Mesodermal cell (in vitro differentiated cells): Measurements from ENCODE around the gene RHOF. TPM values are rescaled to one million over a fixed set of nuclear protein-coding genes. Genes with fewer than 3 reads are reported as not detected.

Source experiments
- H3K27ac ChIP-seq: 2 replicates; pipeline ENCODE4 v1.7.0; 2013; ENCODE audit warnings: mild to moderate bottlenecking, low read depth, low read length, moderate library complexity; ENCODE audit not compliant: severe bottlenecking
- H3K36me3 ChIP-seq: 2 replicates; pipeline ENCODE4 v1.7.1; 2013; ENCODE audit warnings: mild to moderate bottlenecking, low read length, moderate library complexity; ENCODE audit not compliant: control insufficient read depth, insufficient read depth
- H3K4me1 ChIP-seq: one replicate; pipeline ENCODE4 v1.7.1; 2013; ENCODE audit warnings: mild to moderate bottlenecking, low read length; ENCODE audit not compliant: insufficient read depth, control insufficient read depth, poor library complexity, severe bottlenecking
- H3K4me3 ChIP-seq: 2 replicates; pipeline ENCODE4 v1.7.0; 2013; ENCODE audit warnings: low read length, control low read depth, mild to moderate bottlenecking; ENCODE audit not compliant: insufficient read depth, poor library complexity, severe bottlenecking; ENCODE audit errors: extremely low read depth
- H3K9me3 ChIP-seq: 2 replicates; pipeline ENCODE4 v1.7.1; 2013; ENCODE audit warnings: mild to moderate bottlenecking, low read length, moderate library complexity; ENCODE audit not compliant: control insufficient read depth
- WGBS, 2 experiments: methylation state at CpG; one replicate each; pipeline ENCODE4 v1.1.5; 2013; ENCODE audit warnings: missing lambda C conversion rate in 2 of 2; ENCODE audit not compliant: insufficient coverage in 2 of 2; 5-methylcytosine and 5-hydroxymethylcytosine counted together
- polyA plus RNA-seq, 2 experiments: library from polyadenylated mRNA; stranded (reverse); fragments of 50-300 nt; gene quantifications; one replicate each; pipeline ENCODE4 v1.2.3, GENCODE V29; 2013

RHOF gene, protein sequence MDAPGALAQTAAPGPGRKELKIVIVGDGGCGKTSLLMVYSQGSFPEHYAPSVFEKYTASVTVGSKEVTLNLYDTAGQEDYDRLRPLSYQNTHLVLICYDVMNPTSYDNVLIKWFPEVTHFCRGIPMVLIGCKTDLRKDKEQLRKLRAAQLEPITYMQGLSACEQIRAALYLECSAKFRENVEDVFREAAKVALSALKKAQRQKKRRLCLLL
- polyA plus RNA-seq (2013, experiment 1 of 2), result 21.6 TPM
- 20.1 TPM for polyA plus RNA-seq (2013, experiment 2 of 2)

DNA sequence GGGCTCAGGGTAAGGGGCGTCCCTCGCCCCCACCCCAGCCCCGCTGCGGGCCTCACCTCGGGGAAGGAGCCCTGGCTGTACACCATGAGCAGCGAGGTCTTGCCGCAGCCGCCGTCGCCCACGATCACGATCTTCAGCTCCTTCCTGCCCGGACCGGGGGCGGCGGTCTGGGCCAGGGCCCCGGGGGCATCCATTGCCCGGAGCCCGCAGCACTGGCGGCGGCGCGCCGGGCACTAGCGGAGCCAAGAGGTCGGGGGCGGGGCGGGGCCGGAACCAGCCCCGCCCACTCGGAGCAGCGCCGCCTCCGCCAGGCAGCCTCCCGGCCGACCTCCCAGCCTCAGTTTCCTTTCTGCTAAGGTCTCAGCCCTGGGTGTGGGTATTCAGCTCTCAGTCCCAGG is at the start of gene RHOF:
TSS of gene RHOF (minus strand) at position 249 of the 398 bp plus-strand sequence. CDS start at position 194, 55 bp downstream.
- 0 to 1% methylated on average over 33 of the region's 36 CpGs for WGBS, 2 experiments
- H3K4me3 ChIP-seq, result peak within 1 kb of the TSS; percentile 58
- peak within 1 kb of the TSS; percentile 80 for H3K27ac ChIP-seq

DNA sequence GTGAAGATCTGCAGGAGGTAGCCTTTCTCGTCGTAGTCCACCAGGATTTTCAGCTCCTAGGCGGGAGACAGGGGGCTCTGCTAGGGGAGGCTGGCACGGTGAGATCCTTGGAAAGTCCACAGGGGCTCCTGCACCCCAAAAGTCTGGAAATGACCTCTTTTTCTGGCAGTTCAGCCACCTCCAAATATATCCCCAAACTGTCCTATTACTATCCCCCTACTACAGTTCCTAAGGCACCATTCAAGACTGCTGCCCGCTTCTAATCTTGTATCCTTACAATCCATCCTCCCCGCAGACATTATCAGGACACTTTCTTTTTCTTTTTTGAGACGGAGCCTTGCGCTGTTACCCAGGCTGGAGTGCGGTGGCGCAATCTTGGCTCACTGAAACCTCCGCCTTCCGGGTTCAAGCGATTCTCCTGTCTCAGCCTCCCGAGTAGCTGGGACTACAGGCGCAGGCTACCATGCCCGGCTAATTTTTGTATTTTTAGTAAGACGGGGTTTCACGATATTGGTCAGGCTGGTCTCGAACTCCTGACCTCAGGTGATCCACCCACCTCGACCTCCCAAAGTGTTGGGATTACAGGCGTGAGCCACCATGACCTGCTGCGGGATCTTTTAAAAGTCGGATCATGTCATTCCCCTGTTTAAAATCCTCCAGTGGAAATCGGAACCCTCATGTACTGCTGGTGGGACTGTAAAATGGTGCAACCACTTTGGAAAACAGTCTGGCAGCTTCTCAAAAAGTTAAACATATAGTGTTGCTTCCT is 46.7 kb upstream of the RHOF start:
- H3K4me3 ChIP-seq, result peak overlapping the region; percentile 52
- peak overlapping the region; percentile 49 for H3K27ac ChIP-seq
- H3K36me3 ChIP-seq, result no peaks in the 10 kb centered on the region
- WGBS, 2 experiments, result 77 to 80% methylated on average over 24 of the region's 24 CpGs
- H3K9me3 ChIP-seq, result no peaks in the 10 kb centered on the region
- peaks cover 6% of the 10 kb centered on the region for H3K4me1 ChIP-seq

More for the DNA sequence above, at the start of gene RHOF:
- Histone ChIP-seq H3K36me3 (peaks cover 13% of the 10 kb centered on the region), H3K4me1 (peaks cover 60% of the 10 kb centered on the region), H3K9me3 (no peaks in the 10 kb centered on the region)

DNA sequence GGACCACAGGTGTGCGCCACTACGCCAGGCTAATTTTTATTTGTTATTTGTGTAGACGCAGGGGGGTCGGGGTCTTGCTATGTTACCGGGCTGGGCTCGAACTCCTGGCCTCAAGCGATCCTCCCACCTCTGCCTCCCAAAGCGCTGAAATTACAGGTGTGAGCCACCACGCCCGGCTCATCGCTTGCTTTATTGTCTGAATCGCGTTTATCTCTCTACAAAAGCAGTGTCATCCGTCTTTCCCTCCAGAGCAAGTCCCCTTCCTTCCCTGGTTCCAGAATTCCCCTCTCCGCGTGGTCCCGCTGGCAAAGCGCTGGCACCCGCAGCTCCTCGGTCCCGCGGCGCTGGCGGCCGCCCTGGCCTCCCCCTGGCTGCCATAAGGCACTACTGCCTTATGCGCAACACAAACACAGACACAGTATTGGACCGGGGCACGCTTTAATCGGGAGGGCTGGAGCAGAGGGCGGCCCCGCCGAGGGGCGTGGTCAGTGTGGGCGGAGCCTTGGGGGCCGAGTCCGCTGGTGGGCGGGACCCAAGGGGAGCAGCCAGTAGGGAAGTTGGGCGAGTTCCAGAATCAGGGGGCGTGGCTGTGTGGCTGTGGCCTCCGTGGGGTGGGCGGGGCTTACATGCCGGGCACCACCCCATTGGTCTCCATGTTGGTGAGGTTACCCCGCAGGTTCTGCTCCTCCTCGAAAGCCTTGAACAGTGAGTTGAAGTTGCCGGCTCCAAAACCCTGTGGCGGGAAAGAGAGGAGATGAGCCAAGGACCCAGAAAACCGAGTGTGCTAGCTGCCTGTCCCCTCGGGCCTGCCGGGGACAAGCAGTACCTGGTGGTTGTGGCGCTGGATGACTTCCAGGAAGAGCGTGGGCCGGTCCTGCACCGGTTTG is 45.9 kb upstream of the RHOF start:
- peaks cover 6% of the 10 kb centered on the region for H3K4me1 ChIP-seq
- H3K9me3 ChIP-seq, result no peaks in the 10 kb centered on the region
- peak overlapping the region; percentile 49 for H3K27ac ChIP-seq
- H3K4me3 ChIP-seq, result peak overlapping the region; percentile 52
- H3K36me3 ChIP-seq, result no peaks in the 10 kb centered on the region
- WGBS, 2 experiments, result 18 to 21% methylated on average over 36 to 45 of the region's 53 CpGs

DNA sequence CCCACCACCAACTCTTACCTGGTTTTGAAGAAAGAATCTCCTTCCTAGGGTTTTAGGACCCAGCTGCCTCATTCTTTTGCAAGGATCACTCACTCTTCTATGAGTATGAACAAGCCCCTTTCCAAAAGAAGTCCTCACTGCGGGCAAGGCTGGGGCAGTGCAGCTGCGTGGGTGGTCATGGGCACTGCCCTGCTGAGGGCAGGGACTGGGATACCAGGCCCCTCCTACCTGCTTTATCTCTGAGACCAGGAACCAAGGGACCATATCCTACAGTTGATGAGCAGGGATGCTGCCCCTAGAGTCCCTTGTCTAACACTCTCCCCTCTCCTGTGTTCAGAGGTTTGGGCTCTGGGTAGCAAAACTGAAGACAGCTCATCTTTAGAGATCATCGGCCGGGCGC is 44.6 kb upstream of the RHOF start:
- Histone ChIP-seq H3K9me3 (no peaks in the 10 kb centered on the region), H3K4me1 (peaks cover 3% of the 10 kb centered on the region), H3K27ac (no peak overlapping the region), H3K4me3 (no peak overlapping the region), H3K36me3 (no peaks in the 10 kb centered on the region)
- WGBS, 2 experiments, result 91 to 97% methylated on average over 3 to 5 of the region's 5 CpGs

DNA sequence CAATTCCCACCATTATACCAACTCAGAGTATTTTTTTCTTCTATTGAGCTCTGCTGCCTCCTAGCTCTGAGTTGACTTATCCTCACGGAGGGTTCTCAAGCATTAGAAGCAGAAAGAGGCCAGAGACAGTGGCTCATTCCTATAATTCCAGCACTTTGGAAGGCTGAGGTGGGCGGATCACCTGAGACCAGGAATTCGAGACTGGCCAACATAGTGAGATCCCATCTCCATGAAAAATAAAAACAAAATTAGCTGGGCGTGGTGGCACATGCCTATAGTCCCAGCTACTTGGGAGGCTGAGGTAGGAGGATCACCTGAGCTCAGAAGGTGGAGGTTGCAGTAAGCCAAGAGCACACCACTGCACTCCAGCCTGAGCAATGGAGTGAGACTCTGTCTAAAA is 44.2 kb upstream of the RHOF start:
- no peaks in the 10 kb centered on the region for H3K36me3 ChIP-seq
- no peak overlapping the region for H3K4me3 ChIP-seq
- H3K9me3 ChIP-seq, result no peaks in the 10 kb centered on the region
- no peak overlapping the region for H3K27ac ChIP-seq
- 77 to 89% methylated on average over 3 to 4 of the region's 4 CpGs for WGBS, 2 experiments
- H3K4me1 ChIP-seq, result no peaks in the 10 kb centered on the region

DNA sequence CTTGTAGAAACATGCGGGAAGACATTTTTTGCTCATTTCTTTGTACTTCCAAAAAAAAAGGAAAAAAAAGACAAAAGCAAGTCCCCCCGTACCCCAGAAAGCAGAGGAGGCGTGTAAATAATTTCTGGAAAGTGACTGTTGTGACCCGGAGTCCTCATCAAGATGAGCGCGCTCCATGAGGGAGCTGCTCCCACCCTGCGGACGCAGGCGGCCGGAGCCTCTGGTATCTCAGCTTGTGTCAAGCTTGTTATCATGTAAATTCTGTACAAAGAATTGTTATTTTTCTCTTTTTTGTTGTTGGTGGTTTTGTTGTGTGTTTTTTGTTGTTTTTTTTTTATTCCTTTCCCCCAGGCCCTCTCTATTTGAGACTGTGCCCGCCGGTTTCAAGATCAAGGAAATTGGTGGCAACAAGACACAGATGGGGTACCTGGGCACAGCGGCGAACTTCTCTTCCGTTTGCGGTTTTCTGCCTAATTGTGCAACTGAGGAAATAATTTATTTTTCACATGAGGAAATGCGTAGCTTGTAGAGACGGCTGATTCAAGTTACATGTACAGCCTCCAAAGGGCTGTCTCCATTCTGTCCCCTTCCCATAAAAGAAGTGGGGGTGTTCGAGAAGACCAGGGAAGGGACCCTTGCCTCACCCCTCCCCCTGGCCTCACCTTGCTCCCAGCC is 38.2 kb upstream of the RHOF start:
- no peak overlapping the region for H3K4me3 ChIP-seq
- no peaks in the 10 kb centered on the region for H3K4me1 ChIP-seq
- H3K9me3 ChIP-seq, result no peaks in the 10 kb centered on the region
- H3K27ac ChIP-seq, result no peak overlapping the region
- peaks cover 54% of the 10 kb centered on the region for H3K36me3 ChIP-seq
- WGBS, 2 experiments, result 96% methylated on average over 15 to 16 of the region's 19 CpGs

DNA sequence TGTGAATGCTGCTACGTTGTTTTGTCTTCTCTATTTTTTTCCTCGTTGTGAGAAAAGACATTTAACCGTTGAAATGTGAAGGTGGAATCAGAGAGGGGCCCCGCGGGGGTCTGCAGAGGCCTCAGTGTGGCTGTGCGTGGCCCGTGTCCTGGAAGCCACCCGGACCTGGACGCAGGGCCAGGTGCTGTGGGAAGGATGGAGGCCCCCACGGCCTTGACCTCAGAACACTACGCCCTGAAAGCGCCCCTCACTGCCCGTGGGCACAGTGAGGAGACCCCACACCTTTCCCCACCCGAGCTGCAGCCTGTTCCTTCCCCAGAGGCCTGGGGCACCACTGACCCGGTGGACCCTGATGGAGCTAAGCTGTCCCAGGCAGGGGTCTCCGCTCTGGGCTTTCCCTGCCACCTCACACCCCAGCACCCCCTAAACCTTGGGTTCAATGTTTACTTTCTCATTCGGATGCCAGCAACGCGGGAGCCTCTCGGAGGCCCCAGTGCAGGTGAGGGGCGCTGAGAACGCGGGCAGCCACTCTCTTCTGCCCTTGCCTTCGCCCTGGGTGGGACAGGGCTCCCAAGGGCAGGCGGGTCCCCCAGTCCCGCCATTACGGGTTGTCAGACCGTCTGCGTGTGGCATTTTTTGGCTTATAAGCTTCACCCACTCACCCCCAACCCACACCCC is 37.2 kb upstream of the RHOF start:
- no peak overlapping the region for H3K4me3 ChIP-seq
- H3K9me3 ChIP-seq, result no peaks in the 10 kb centered on the region
- H3K27ac ChIP-seq, result no peak overlapping the region
- H3K36me3 ChIP-seq, result peaks cover 64% of the 10 kb centered on the region
- WGBS, 2 experiments, result 96 to 97% methylated on average over 23 to 28 of the region's 29 CpGs
- H3K4me1 ChIP-seq, result no peaks in the 10 kb centered on the region

DNA sequence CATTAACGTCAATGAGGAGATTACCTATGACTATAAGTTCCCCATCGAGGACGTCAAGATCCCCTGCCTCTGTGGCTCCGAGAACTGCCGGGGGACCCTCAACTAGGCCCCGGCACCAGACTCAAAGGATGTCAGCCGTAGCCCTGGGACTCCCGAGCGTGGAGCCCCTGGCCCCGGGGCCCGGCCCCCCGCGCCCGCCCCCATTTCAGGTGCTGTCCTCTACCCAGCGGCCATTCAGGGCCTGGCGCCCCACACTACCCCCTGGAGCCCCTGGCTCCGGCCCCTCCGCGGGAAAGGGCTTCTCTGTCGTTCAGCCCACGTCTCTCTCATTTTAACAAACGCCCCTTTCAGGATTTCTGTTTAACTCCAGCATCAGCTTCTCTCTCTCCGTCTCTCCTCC is 36.6 kb upstream of the RHOF start:
- no peak overlapping the region for H3K27ac ChIP-seq
- WGBS, 2 experiments, result 93 to 96% methylated on average over 22 of the region's 23 CpGs
- H3K4me3 ChIP-seq, result no peak overlapping the region
- peaks cover 64% of the 10 kb centered on the region for H3K36me3 ChIP-seq
- H3K9me3 ChIP-seq, result no peaks in the 10 kb centered on the region
- H3K4me1 ChIP-seq, result no peaks in the 10 kb centered on the region

DNA sequence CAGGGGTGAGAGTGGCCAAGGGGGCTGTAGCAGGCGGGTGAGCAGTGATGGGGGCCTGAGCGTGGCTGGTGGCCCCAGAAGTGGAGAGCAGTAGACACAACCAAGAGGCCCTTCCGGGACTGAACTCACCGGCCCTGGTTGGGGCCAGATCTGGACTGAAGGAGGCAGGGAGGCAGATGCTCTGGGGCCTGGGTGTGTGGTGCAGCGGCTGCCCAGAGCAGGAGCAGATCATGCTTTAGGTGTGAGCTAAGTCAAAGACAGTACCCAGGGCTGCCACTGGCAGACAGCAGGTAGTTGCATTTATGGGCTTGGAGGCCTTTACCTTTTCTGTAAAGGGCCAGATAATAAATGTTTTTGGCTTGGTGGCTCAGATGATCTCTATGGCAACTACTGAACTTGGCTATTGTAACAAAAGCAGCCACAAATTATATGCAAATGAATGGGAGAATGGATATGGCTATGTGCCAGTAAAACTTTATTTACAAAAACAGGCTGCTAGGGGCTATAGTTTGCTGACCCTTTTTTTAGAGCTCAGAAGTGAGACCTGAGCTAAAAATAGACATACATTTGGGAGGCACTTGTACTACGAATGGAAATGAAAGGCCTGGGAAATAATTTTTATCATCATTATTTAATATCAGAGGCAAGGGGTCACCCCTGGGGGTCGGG is 35.9 kb upstream of the RHOF start:
- no peaks in the 10 kb centered on the region for H3K4me1 ChIP-seq
- H3K27ac ChIP-seq, result no peak overlapping the region
- WGBS, 2 experiments, result 95 to 100% methylated on average over 5 to 6 of the region's 7 CpGs
- H3K36me3 ChIP-seq, result peaks cover 71% of the 10 kb centered on the region
- no peak overlapping the region for H3K4me3 ChIP-seq
- no peaks in the 10 kb centered on the region for H3K9me3 ChIP-seq
